SU-DHL-6 (cell line): ENCODE data around the gene FAM43A.

Source experiments
- EZH2phosphoT487 ChIP-seq: fragments of 200-600 bp; sonication (generic), shearing (Covaris generic); conservative IDR thresholded peaks from 2 replicates; pipeline ENCODE4 v1.6.1; 2018; ENCODE audit warnings: mild to moderate bottlenecking, antibody characterized with exemption, low read length, moderate library complexity, mixed read lengths
- TF ChIP-seq, protein P1 (sequence below): fragments of 200-600 bp; sonication (generic); IDR thresholded peaks from one replicate; pipeline ENCODE4 v1.5.1; 2017; ENCODE audit warnings: antibody characterized with exemption, mild to moderate bottlenecking, low read length, moderate library complexity; ENCODE audit not compliant: insufficient read depth, poor library complexity, severe bottlenecking

- TF ChIP-seq, protein P1, sequence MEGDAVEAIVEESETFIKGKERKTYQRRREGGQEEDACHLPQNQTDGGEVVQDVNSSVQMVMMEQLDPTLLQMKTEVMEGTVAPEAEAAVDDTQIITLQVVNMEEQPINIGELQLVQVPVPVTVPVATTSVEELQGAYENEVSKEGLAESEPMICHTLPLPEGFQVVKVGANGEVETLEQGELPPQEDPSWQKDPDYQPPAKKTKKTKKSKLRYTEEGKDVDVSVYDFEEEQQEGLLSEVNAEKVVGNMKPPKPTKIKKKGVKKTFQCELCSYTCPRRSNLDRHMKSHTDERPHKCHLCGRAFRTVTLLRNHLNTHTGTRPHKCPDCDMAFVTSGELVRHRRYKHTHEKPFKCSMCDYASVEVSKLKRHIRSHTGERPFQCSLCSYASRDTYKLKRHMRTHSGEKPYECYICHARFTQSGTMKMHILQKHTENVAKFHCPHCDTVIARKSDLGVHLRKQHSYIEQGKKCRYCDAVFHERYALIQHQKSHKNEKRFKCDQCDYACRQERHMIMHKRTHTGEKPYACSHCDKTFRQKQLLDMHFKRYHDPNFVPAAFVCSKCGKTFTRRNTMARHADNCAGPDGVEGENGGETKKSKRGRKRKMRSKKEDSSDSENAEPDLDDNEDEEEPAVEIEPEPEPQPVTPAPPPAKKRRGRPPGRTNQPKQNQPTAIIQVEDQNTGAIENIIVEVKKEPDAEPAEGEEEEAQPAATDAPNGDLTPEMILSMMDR, result no peak
- no peak for TF ChIP-seq EZH2phosphoT487
Observed at GRCh38 chr3:194686816-194687637, 1.3 kb downstream of the FAM43A start.
